IMR-90 (cell line): ENCODE data around the gene SUGCT. TPM values are rescaled to one million over a fixed set of nuclear protein-coding genes. Genes with fewer than 3 reads are reported as not detected.

Experiments used
- ATAC-seq: fragments of 200-7000 bp; cut with Tn5 transposase; 2 replicates; pipeline ENCODE4 v1.9.1; 2020; ENCODE audit warnings: low read depth, mild to moderate bottlenecking, moderate library complexity
- BruUV-seq: library from RNA; stranded (reverse); fragments of 400-500 nt; replicated peaks from 2 replicates; lab custom pipeline; 2021; lab: Mats Ljungman, UMichigan
- CTCF ChIA-PET: fragments of 300-600 bp; formaldehyde crosslinking; extraction: SDS; loops from one replicate; lab custom pipeline; 2021; ENCODE audit warnings: antibody characterized with exemption; lab: Yijun Ruan, JAX
- POLR2A ChIA-PET: fragments of 300-600 bp; sonication (Branson Sonifier 250); formaldehyde crosslinking; loops from one replicate; lab custom pipeline; 2022; ENCODE audit warnings: antibody characterized with exemption; ENCODE audit not compliant: unreplicated experiment; lab: Charles Lee
- DNase-seq: peaks from one replicate; pipeline ENCODE4 v3.0.0; 2013
- H2AFZ ChIP-seq: replicated peaks from 2 replicates; pipeline ENCODE3; 2013; ENCODE audit warnings: low read length, mild to moderate bottlenecking; ENCODE audit not compliant: poor library complexity
- H2AK5ac ChIP-seq: 2 replicates; pipeline ENCODE4 v1.6.1; 2013; ENCODE audit warnings: low read depth, low read length, inconsistent platforms
- H2AK9ac ChIP-seq: replicated peaks from 2 replicates; pipeline ENCODE3; 2013; ENCODE audit warnings: mild to moderate bottlenecking, low read depth, low read length, moderate library complexity; ENCODE audit not compliant: poor library complexity
- H2BK120ac ChIP-seq: 2 replicates; pipeline ENCODE4 v1.6.1; 2013; ENCODE audit warnings: low read depth, low read length, inconsistent platforms
- H2BK15ac ChIP-seq: 3 replicates; pipeline ENCODE4 v1.6.1; 2013; ENCODE audit warnings: low read depth, low read length, inconsistent platforms
- H2BK20ac ChIP-seq: 2 replicates; pipeline ENCODE4 v1.6.1; 2013; ENCODE audit warnings: low read depth, mild to moderate bottlenecking, inconsistent platforms, low read length, moderate library complexity
- H2BK5ac ChIP-seq: 2 replicates; pipeline ENCODE4 v1.6.1; 2013; ENCODE audit warnings: mild to moderate bottlenecking, low read depth, low read length, inconsistent platforms; ENCODE audit not compliant: poor library complexity, severe bottlenecking
- H3K14ac ChIP-seq: replicated peaks from 2 replicates; pipeline ENCODE4 v1.6.1; 2013; ENCODE audit warnings: low read depth, low read length, inconsistent platforms
- H3K18ac ChIP-seq: 2 replicates; pipeline ENCODE4 v1.6.1; 2013; ENCODE audit warnings: low read depth, low read length, control low read depth
- H3K23ac ChIP-seq: 2 replicates; pipeline ENCODE4 v1.6.1; 2013; ENCODE audit warnings: low read depth, low read length, inconsistent platforms
- H3K27ac ChIP-seq: 2 replicates; pipeline ENCODE4 v1.5.1; 2013; ENCODE audit warnings: mild to moderate bottlenecking, control low read depth, low read length; ENCODE audit not compliant: insufficient read depth
- H3K27me3 ChIP-seq: 2 replicates; pipeline ENCODE4 v1.6.1; 2013; ENCODE audit warnings: low read length; ENCODE audit not compliant: control insufficient read depth, insufficient read depth
- H3K36me3 ChIP-seq: 2 replicates; pipeline ENCODE4 v1.6.1; 2013; ENCODE audit warnings: low read length, mixed read lengths; ENCODE audit not compliant: control insufficient read depth, insufficient read depth
- H3K4ac ChIP-seq: 2 replicates; pipeline ENCODE4 v1.6.1; 2013; ENCODE audit warnings: low read depth, low read length, inconsistent platforms
- H3K4me1 ChIP-seq: 2 replicates; pipeline ENCODE4 v1.6.1; 2013; ENCODE audit warnings: low read length, mixed read lengths; ENCODE audit not compliant: control insufficient read depth, insufficient read depth
- H3K4me2 ChIP-seq: 2 replicates; pipeline ENCODE4 v1.6.1; 2013; ENCODE audit warnings: low read depth, mild to moderate bottlenecking, control low read depth, low read length, moderate library complexity
- H3K4me3 ChIP-seq: 2 replicates; pipeline ENCODE4 v1.5.1; 2013; ENCODE audit warnings: low read depth, mild to moderate bottlenecking, control low read depth, low read length, moderate library complexity; ENCODE audit not compliant: insufficient read depth
- H3K56ac ChIP-seq: 2 replicates; pipeline ENCODE4 v1.6.1; 2013; ENCODE audit warnings: low read length, inconsistent platforms; ENCODE audit not compliant: insufficient read depth; ENCODE audit errors: extremely low read depth
- H3K79me1 ChIP-seq, 2 experiments: 2 replicates each; pipeline ENCODE4 v1.6.1; 2013; ENCODE audit warnings: low read length in 2 of 2, inconsistent platforms in 1 of 2, low read depth in 1 of 2
- H3K9ac ChIP-seq: 2 replicates; pipeline ENCODE4 v1.6.1; 2013; ENCODE audit warnings: low read depth, low read length, control low read depth
- H3K9me1 ChIP-seq: 2 replicates; pipeline ENCODE4 v1.6.1; 2013; ENCODE audit warnings: low read length, inconsistent platforms; ENCODE audit not compliant: insufficient read depth
- H3K9me3 ChIP-seq: 2 replicates; pipeline ENCODE4 v1.6.1; 2013; ENCODE audit warnings: low read length; ENCODE audit not compliant: control insufficient read depth, insufficient read depth
- H4K20me1 ChIP-seq: 2 replicates; pipeline ENCODE4 v1.6.1; 2013; ENCODE audit warnings: low read length, inconsistent platforms; ENCODE audit not compliant: insufficient read depth
- H4K5ac ChIP-seq: 2 replicates; pipeline ENCODE4 v1.6.1; 2013; ENCODE audit warnings: mild to moderate bottlenecking, low read depth, low read length, control low read depth
- H4K8ac ChIP-seq, 2 experiments: 2 replicates each; pipeline ENCODE4 v1.6.1; 2013; ENCODE audit warnings: low read depth in 2 of 2, low read length in 2 of 2, control low read depth in 1 of 2, inconsistent platforms in 1 of 2
- H4K91ac ChIP-seq: 2 replicates; pipeline ENCODE4 v1.6.1; 2013; ENCODE audit warnings: low read depth, low read length, inconsistent platforms; ENCODE audit not compliant: insufficient read depth
- BHLHE40 ChIP-seq: fragments of 150-350 bp; IDR thresholded peaks from 2 replicates; pipeline ENCODE4 v1.6.1; 2016; ENCODE audit warnings: mild to moderate bottlenecking, low read depth, low read length
- WGBS, 2 experiments: methylation state at CpG; one replicate each; pipeline versions ENCODE4 v1.1.5 to v1.1.7; 2013; ENCODE audit warnings: missing lambda C conversion rate in 2 of 2; ENCODE audit not compliant: insufficient read length in 1 of 2; ENCODE audit errors: extremely low coverage in 2 of 2; 5-methylcytosine and 5-hydroxymethylcytosine counted together
- dilution Hi-C: fragments of 300-500 bp; cut with HindIII; formaldehyde crosslinking; loops from one replicate; pipeline ENCODE4 v1.14.3; 2018; ENCODE audit warnings: low sequenced_read_pairs; ENCODE audit not compliant: unreplicated experiment
- in situ Hi-C: fragments of 300-500 bp; cut with MboI; formaldehyde crosslinking; loops from 3 replicates; pipeline ENCODE4 v1.14.3; 2019; ENCODE audit warnings: low sequenced_read_pairs, inconsistent platforms, mixed read lengths
- intact Hi-C: fragments of 100-400 bp; cut with micrococcal nuclease; formaldehyde crosslinking; loops from 2 replicates; pipeline ENCODE4 v1.10.0; 2022
- polyA plus RNA-seq, 3 experiments: library from polyadenylated mRNA; depleted of rRNA; stranded (reverse); fragments of >200 nt; gene quantifications; 2 replicates each; pipeline ENCODE4 v1.2.3, GENCODE V29; 2012; ENCODE audit warnings: low replicate concordance in 1 of 3
- total RNA-seq: library from RNA; depleted of rRNA; stranded (reverse); fragments of >200 nt; gene quantifications from 2 replicates; pipeline ENCODE4 v1.2.3, GENCODE V29; 2012

Gene SUGCT
- total and polyA plus RNA-seq, 2 of the 4 experiments (the other 2 are of a cell fraction): 5.9 to 8.3 TPM

- no peak overlapping the region for H2AFZ ChIP-seq
- peaks cover 19% of the 10 kb centered on the region for H3K36me3 ChIP-seq
- no peaks in the 10 kb centered on the region for H3K4me1 ChIP-seq
- H2AK9ac ChIP-seq: no peak overlapping the region
- no peak overlapping the region for H2BK20ac ChIP-seq
- no peak overlapping the region for H2BK5ac ChIP-seq
- dilution Hi-C loops (no loop called here), intact Hi-C loops (no loop called here), in situ Hi-C loops (no loop called here)
- H3K23ac ChIP-seq: no peak overlapping the region
- 80% methylated on average over 1 of the region's 2 CpGs; no CpG with 5 or more reads in 1 of the 2 experiments for WGBS, 2 experiments
- H4K8ac ChIP-seq: no peak overlapping the region
- 0 out of 2 replicates have a peak, but pooled peaks cover 3% of the 10 kb centered on the region for H4K20me1 ChIP-seq
- no peak overlapping the region for H2AK5ac ChIP-seq
- no peak overlapping the region for H2BK15ac ChIP-seq
- H3K4me2 ChIP-seq: no peak overlapping the region
- H3K4me3 ChIP-seq: no peak overlapping the region
- no peak overlapping the region for H3K18ac ChIP-seq
- H3K27ac ChIP-seq: no peak overlapping the region
- no peak overlapping the region for H3K14ac ChIP-seq
- H3K9ac ChIP-seq: no peak overlapping the region
- ATAC-seq (no peak), DNase-seq (no peak)
- H3K4ac ChIP-seq: no peak overlapping the region
- no peak overlapping the region for H2BK120ac ChIP-seq
- ChIA-PET POLR2A (interaction anchor here (0.6 to 0.7 kb wide), 2 partner anchors 15 to 163 kb away, joined by 6 to 16 read pairs; no protein-coding TSS in a partner anchor), CTCF (interaction anchor here (0.6 kb wide), 1 partner anchor 20 kb away, joined by 3 read pairs; no protein-coding TSS in a partner anchor)
- BruUV-seq: no TSS peak
- H3K79me1 ChIP-seq: peaks cover 12 to 14% of the 10 kb centered on the region in 2 experiments; a peak in 3 of 4 replicates
- H3K56ac ChIP-seq: no peak overlapping the region
- H4K91ac ChIP-seq: no peak overlapping the region
- no peak for TF ChIP-seq BHLHE40
- no peaks in the 10 kb centered on the region for H3K9me3 ChIP-seq
- H3K27me3 ChIP-seq: no peaks in the 10 kb centered on the region
- H4K5ac ChIP-seq: no peak overlapping the region
- no peaks in the 10 kb centered on the region for H3K9me1 ChIP-seq
These were observed 37.1 kb upstream of the SUGCT start for GRCh38 chr7:40097728-40098127.
